Measurements from ENCODE around the gene CORO7.

The CORO7 gene

GRCh38 chr16:4404967-4405696 lies 11.3 kb downstream of the CORO7 start:
- TF ChIP-seq SUZ12 (IDR thresholded peaks at IDR 0.05) (no peak), BHLHE40 (IDR thresholded peaks at IDR 0.05; ENCODE audit: borderline replicate concordance) (no peak), PKNOX1 (IDR thresholded peaks at IDR 0.05) (no peak), ELF4 (IDR thresholded peaks at IDR 0.05) (no peak), TARDBP (IDR thresholded peaks at IDR 0.05) (no peak), CTBP1 (IDR thresholded peaks at IDR 0.05; ENCODE audit: borderline replicate concordance) (no peak), FOXM1 (IDR thresholded peaks at IDR 0.05; ENCODE audit: borderline replicate concordance) (no peak), HDGF (IDR thresholded peaks at IDR 0.05; ENCODE audit: borderline replicate concordance) (no peak), ARNT (IDR thresholded peaks at IDR 0.05) (no peak), NFRKB (IDR thresholded peaks at IDR 0.05) (no peak), FOXK2 (IDR thresholded peaks at IDR 0.05) (no peak), SP1 (IDR thresholded peaks at IDR 0.05) (no peak), FOXA1 (IDR thresholded peaks at IDR 0.05) (no peak), LEF1 (IDR thresholded peaks at IDR 0.05; ENCODE audit: borderline replicate concordance) (no peak)
- POLR2A ChIA-PET: interaction anchor here (0.6 to 2.1 kb wide), 2 partner anchors 11 to 52 kb away, joined by 3 to 5 read pairs; partner anchors contain the start of gene CORO7
- CTCF ChIA-PET: interaction anchor here (1.0 to 4.2 kb wide), 5 partner anchors 9 to 46 kb away, joined by 3 to 54 read pairs (median 23); partner anchors contain the start of gene CORO7
- no peak for DNase-seq (ENCODE audit: extremely low spot score)

- TF ChIP-seq PKNOX1 (IDR thresholded peaks at IDR 0.05) (peak; percentile 53; the same call in 1 of the 2 replicates), HDGF (IDR thresholded peaks at IDR 0.05; ENCODE audit: borderline replicate concordance) (peak; percentile 44; the same call in 1 of the 2 replicates), FOXM1 (IDR thresholded peaks at IDR 0.05; ENCODE audit: borderline replicate concordance) (no peak)
- peak; percentile 80 for DNase-seq (ENCODE audit: extremely low spot score)
- CTCF ChIA-PET: interaction anchor here (0.9 to 4.2 kb wide), 13 partner anchors 9 to 114 kb away, joined by 3 to 54 read pairs (median 9); partner anchors contain the start of genes CORO7 and PAM16
- POLR2A ChIA-PET: interaction anchor here (0.6 to 2.1 kb wide), 2 partner anchors 12 to 31 kb away, joined by 3 to 5 read pairs; partner anchors contain the start of gene CORO7
Observed at GRCh38 chr16:4404247-4404966, 12.0 kb downstream of the CORO7 start.

- no peak for TF ChIP-seq ELF4 (IDR thresholded peaks at IDR 0.05)
- no peak for TF ChIP-seq FOXA1 (IDR thresholded peaks at IDR 0.05)
- TF ChIP-seq ARNT (IDR thresholded peaks at IDR 0.05): no peak
- TF ChIP-seq LEF1 (IDR thresholded peaks at IDR 0.05; ENCODE audit: borderline replicate concordance): no peak
- TF ChIP-seq CTBP1 (IDR thresholded peaks at IDR 0.05; ENCODE audit: borderline replicate concordance): no peak
- no peak for DNase-seq (ENCODE audit: extremely low spot score)
- ChIA-PET CTCF (interaction anchor here (0.6 to 4.2 kb wide), 29 partner anchors 9 to 709 kb away, joined by 3 to 54 read pairs (median 5); partner anchors contain the start of genes CORO7 and PAM16), POLR2A (interaction anchor here (1.0 to 2.1 kb wide), 3 partner anchors 12 to 52 kb away, joined by 3 to 5 read pairs (median 5); partner anchors contain the start of genes CORO7 and PAM16)
Observed at GRCh38 chr16:4403133-4403949, 13.1 kb downstream of the CORO7 start.

- peak; percentile 90 for DNase-seq (ENCODE audit: extremely low spot score)
- TF ChIP-seq CTBP1 (IDR thresholded peaks at IDR 0.05; ENCODE audit: borderline replicate concordance) (no peak), HDGF (IDR thresholded peaks at IDR 0.05; ENCODE audit: borderline replicate concordance) (0 out of 2 replicates have a peak, but pooled peaks have one; percentile 18), TARDBP (IDR thresholded peaks at IDR 0.05) (no peak)
- ChIA-PET CTCF (interaction anchor here (0.6 to 4.2 kb wide), 28 partner anchors 9 to 1619 kb away, joined by 3 to 54 read pairs (median 5); partner anchors contain the start of genes CORO7 and PAM16), POLR2A (interaction anchor here (1.0 to 1.7 kb wide), 2 partner anchors 13 to 51 kb away, joined by 3 to 5 read pairs; partner anchors contain the start of gene PAM16)
Observed at GRCh38 chr16:4402439-4403132, 13.8 kb downstream of the CORO7 start.

- CTCF ChIA-PET: interaction anchor here (0.6 to 4.2 kb wide), 9 partner anchors 8 to 1618 kb away, joined by 3 to 48 read pairs (median 9); partner anchors contain the start of gene PAM16
- TF ChIP-seq FOXK2 (IDR thresholded peaks at IDR 0.05) (no peak), PKNOX1 (IDR thresholded peaks at IDR 0.05) (no peak), ARNT (IDR thresholded peaks at IDR 0.05) (no peak), ZNF384 (IDR thresholded peaks at IDR 0.05) (no peak)
- POLR2A ChIA-PET: interaction anchor here (1.0 to 1.7 kb wide), 2 partner anchors 14 to 27 kb away, joined by 3 to 5 read pairs; no protein-coding TSS in a partner anchor
- DNase-seq (ENCODE audit: extremely low spot score): no peak
Observed at GRCh38 chr16:4401510-4401909, 14.9 kb downstream of the CORO7 start.
